ENCODE measurements around the gene VRK2. TPM values are rescaled to one million over a fixed set of nuclear protein-coding genes. Genes with fewer than 3 reads are reported as not detected.

VRK2 gene
- 5.5 and 15.1 TPM in 2 replicates for total RNA-seq (ENCODE audit: low replicate concordance)

DNA sequence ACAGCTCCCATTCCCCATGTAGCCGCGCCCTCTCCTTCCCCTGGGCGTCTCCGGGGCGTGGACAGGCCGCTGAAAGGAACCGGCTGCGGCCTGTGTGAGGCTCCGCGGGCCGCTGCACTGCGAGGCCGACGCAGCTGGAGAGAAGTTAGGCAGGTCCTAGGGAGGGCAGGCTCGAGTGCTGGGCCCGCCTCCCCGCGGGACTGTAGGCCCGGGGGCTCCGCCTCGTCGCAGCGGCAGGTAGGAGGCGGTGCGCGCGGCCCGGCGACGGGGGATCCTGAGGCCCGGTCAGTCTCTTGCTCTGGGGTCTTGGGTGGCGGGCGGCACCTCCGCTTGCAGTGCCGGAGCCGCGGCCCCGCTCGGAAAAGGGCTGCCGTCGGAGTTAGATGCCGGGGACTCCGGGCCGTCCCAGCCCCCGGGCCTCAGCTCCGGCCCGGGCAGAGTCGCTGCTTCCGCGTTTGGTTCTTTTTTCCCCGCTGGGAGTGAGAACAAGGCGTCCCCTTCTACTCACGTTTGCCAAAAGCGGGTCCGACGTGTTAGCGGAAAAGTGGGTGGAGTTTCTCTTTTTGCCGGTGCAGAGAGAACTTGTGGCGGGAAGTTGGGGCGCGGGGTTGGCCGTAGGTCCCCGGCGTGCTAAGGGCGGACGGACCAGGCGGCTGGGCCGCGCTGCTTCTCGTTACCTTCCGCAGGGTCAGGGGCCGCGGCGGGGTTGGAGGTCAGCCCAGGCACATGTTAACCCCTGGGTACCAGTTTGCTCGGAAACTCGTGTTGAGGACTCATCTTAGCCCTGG, at the start of gene VRK2:
TSS of gene VRK2 (plus strand) at position 222 of the 788 bp plus-strand sequence. CDS start 2,026 bp downstream, outside the sequence.

Other genes with a start within 250 kb of the VRK2 start
- gene FANCL, start 194.5 kb downstream of the VRK2 start, total RNA-seq (ENCODE audit: low replicate concordance): 9.2 and 16.5 TPM in 2 replicates

Data from smooth muscle cell of the coronary artery (primary cell).